ENCODE results near the gene FGF6.

DNA sequence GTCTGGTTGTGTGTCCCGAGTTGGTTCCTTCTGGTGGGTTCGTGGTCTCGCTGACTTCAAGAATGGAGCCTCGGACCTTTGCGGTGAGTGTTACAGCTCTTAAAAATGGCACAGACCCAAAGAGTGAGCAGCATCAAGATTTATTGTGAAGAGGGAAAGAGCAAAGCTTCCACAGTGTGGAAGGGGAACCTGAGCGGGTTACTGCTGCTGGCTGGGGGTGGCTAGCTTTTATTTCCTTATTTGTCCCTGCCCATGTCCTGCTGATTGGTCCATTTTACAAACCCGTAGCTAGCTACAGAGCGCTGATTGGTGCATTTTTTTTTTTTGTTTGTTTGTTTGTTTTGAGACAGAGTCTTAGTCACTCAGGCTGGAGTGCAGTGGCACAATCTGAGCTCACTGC, 29.3 kb downstream of the FGF6 start:
- TF ChIP-seq, protein P1, sequence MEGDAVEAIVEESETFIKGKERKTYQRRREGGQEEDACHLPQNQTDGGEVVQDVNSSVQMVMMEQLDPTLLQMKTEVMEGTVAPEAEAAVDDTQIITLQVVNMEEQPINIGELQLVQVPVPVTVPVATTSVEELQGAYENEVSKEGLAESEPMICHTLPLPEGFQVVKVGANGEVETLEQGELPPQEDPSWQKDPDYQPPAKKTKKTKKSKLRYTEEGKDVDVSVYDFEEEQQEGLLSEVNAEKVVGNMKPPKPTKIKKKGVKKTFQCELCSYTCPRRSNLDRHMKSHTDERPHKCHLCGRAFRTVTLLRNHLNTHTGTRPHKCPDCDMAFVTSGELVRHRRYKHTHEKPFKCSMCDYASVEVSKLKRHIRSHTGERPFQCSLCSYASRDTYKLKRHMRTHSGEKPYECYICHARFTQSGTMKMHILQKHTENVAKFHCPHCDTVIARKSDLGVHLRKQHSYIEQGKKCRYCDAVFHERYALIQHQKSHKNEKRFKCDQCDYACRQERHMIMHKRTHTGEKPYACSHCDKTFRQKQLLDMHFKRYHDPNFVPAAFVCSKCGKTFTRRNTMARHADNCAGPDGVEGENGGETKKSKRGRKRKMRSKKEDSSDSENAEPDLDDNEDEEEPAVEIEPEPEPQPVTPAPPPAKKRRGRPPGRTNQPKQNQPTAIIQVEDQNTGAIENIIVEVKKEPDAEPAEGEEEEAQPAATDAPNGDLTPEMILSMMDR (IDR thresholded peaks at IDR 0.05; ENCODE audit: insufficient read depth, low read depth, low read length), result no peak
- no peak for TF ChIP-seq EZH2 (IDR thresholded peaks at IDR 0.05; ENCODE audit: insufficient read depth, low read length)
